ENCODE measurements around the gene SNRPD1. TPM values are rescaled to one million over a fixed set of nuclear protein-coding genes. Genes with fewer than 3 reads are reported as not detected.
A peak's percentile ranks its signal among the peaks of the same experiment; 100 is the strongest.
"Not testable (repeated sequence)": the region's sequence is repeated elsewhere in the genome, so short reads cannot be mapped to it uniquely, and the experiment has no call there.

Gene SNRPD1
- total RNA-seq, result 10 to 100 TPM in 3 of 6 experiments, 1 to 10 TPM in 3; 3.5 to 16.3 (median 9.4) TPM
- long read RNA-seq, full-length matches to known transcripts, result 10 of 11 reads
- long read RNA-seq, partial matches to known transcripts, result 1 of 11 reads
- long read RNA-seq, other reads (novel, unspliced or antisense), result 0 of 11 reads

- H3K36me3 ChIP-seq, result peaks cover 0 to 3% (median 0%) of the 10 kb centered on the region in 4 donors
- H3K9me3 ChIP-seq, result no peaks in the 10 kb centered on the region
- peak within 1 kb of the TSS; percentile 35 to 78 (median 67) for H3K27ac ChIP-seq
- H3K4me1 ChIP-seq, result peaks cover 0 to 9% (median 0%) of the 10 kb centered on the region in 4 donors
- H3K27me3 ChIP-seq, result no peaks in the 10 kb centered on the region
- ATAC-seq, result peak; percentile 99 to 100 (median 100)
- peak within 1 kb of the TSS; percentile 65 to 92 (median 72) for H3K4me3 ChIP-seq
- intact Hi-C loops (cut with DNase I), result no loop called here
- TF ChIP-seq CTCF (IDR thresholded peaks at IDR 0.05) (peak; percentile 92 to 99 (median 97)), POLR2A (IDR thresholded peaks at IDR 0.05) (peak; percentile 76)
- peak; percentile 88 to 90 (median 90) for DNase-seq
- under 1% methylated on average over 51 of the region's 59 CpGs for WGBS (ENCODE audit: insufficient coverage, low coverage, low lambda C conversion rate, missing lambda C conversion rate)
Measured at GRCh38 chr18:21612125-21613039, at the start of gene SNRPD1. Gene SNRPD1 (plus strand): TSS chr18:21612314. CDS start chr18:21612430, 116 bp downstream.

- ATAC-seq (no peak), DNase-seq (no peak)
- H3K27ac ChIP-seq, result no peak overlapping the region
- H3K9me3 ChIP-seq, result no peaks in the 10 kb centered on the region
- peaks cover 0 to 59% (median 20%) of the 10 kb centered on the region in 4 donors for H3K36me3 ChIP-seq
- no peaks in the 10 kb centered on the region for H3K4me1 ChIP-seq
- TF ChIP-seq CTCF (IDR thresholded peaks at IDR 0.05), result no peak
- no peak for TF ChIP-seq POLR2A (IDR thresholded peaks at IDR 0.05)
- no peak overlapping the region for H3K4me3 ChIP-seq
- intact Hi-C loops (cut with DNase I), result no loop called here
- H3K27me3 ChIP-seq, result no peaks in the 10 kb centered on the region
Measured at GRCh38 chr18:21571772-21572171, 40.3 kb upstream of the SNRPD1 start.

- ATAC-seq, result no peak
- intact Hi-C loops (cut with DNase I), result no loop called here
- Histone ChIP-seq H3K9me3 (no peaks in the 10 kb centered on the region), H3K27me3 (no peaks in the 10 kb centered on the region), H3K4me1 (no peaks in the 10 kb centered on the region), H3K4me3 (no peak overlapping the region), H3K36me3 (peaks cover 0 to 40% (median 17%) of the 10 kb centered on the region in 4 donors), H3K27ac (no peak overlapping the region)
- WGBS (ENCODE audit: insufficient coverage, low coverage, low lambda C conversion rate, missing lambda C conversion rate), result 93% methylated on average over 4 of the region's 4 CpGs
- DNase-seq, result no peak
- no peak for TF ChIP-seq POLR2A (IDR thresholded peaks at IDR 0.05)
- TF ChIP-seq CTCF (IDR thresholded peaks at IDR 0.05), result no peak
Measured at GRCh38 chr18:21575656-21576055, 36.5 kb upstream of the SNRPD1 start.

- TF ChIP-seq CTCF (IDR thresholded peaks at IDR 0.05) (no peak), POLR2A (IDR thresholded peaks at IDR 0.05) (no peak)
- Histone ChIP-seq H3K27me3 (no peaks in the 10 kb centered on the region), H3K36me3 (peaks cover 0 to 6% (median under 1%) of the 10 kb centered on the region in 4 donors), H3K4me1 (no peaks in the 10 kb centered on the region), H3K4me3 (no peak overlapping the region), H3K27ac (no peak overlapping the region), H3K9me3 (no peaks in the 10 kb centered on the region)
- 85% methylated on average over 5 of the region's 5 CpGs for WGBS (ENCODE audit: insufficient coverage, low coverage, low lambda C conversion rate, missing lambda C conversion rate)
- ATAC-seq, result no peak
- intact Hi-C loops (cut with DNase I), result no loop called here
- no peak for DNase-seq
Measured at GRCh38 chr18:21584391-21584790, 27.7 kb upstream of the SNRPD1 start.

- H3K4me1 ChIP-seq; H3K9me3 ChIP-seq; H3K27ac ChIP-seq; ATAC-seq; DNase-seq; H3K36me3 ChIP-seq; H3K4me3 ChIP-seq; H3K27me3 ChIP-seq; intact Hi-C loops (cut with DNase I): not testable (repeated sequence)
- no CpG with 5 or more reads among the region's 33 CpGs for WGBS (ENCODE audit: insufficient coverage, low coverage, low lambda C conversion rate, missing lambda C conversion rate)
Measured at GRCh38 chr18:21592361-21592760, 19.8 kb upstream of the SNRPD1 start.

Measured in right lobe of liver (tissue), 6 donors.